Natural killer cell treated with Interleukin-12 subunit alpha and Interleukin-12 subunit beta and Interleukin-15 and Interleukin-18, amount 100 ng/mL, for 72 hours (primary cell): ENCODE data around the gene GP2. TPM values are rescaled to one million over a fixed set of nuclear protein-coding genes. Genes with fewer than 3 reads are reported as not detected.
"Not testable (repeated sequence)": the region's sequence is repeated elsewhere in the genome, so short reads cannot be mapped to it uniquely, and the experiment has no call there.

Experiments used
- ATAC-seq, 2 donors: fragments of 150-1000 bp; cut with Tn5 transposase in 1 of 2; sonication (Bioruptor Pico), chemical (Tn5 transposase) in 1 of 2; 2 replicates each; pipeline ENCODE4 v1.10.0; 2021
- DNase-seq: peaks from one replicate; pipeline ENCODE4 v3.0.0; 2022; ENCODE audit warnings: low spot score
- H3K27ac Mint-ChIP-seq, 2 donors: 1 replicate in 1 of 2; 2 replicates in 1 of 2; pipeline ENCODE4 v1.8.0; 2022; ENCODE audit warnings: mixed read lengths in 2 of 2, mild to moderate bottlenecking in 1 of 2, moderate library complexity in 1 of 2
- H3K27me3 Mint-ChIP-seq, 2 donors: 1 replicate in 1 of 2; 2 replicates in 1 of 2; pipeline ENCODE4 v1.8.0; 2022; ENCODE audit warnings: mixed read lengths in 2 of 2
- H3K36me3 Mint-ChIP-seq: one replicate; pipeline ENCODE4 v1.8.0; 2022; ENCODE audit warnings: mixed read lengths
- H3K4me1 Mint-ChIP-seq, 2 donors: 1 replicate in 1 of 2; 2 replicates in 1 of 2; pipeline ENCODE4 v1.8.0; 2022; ENCODE audit warnings: low read depth in 2 of 2, mixed read lengths in 2 of 2, mild to moderate bottlenecking in 1 of 2
- H3K4me3 Mint-ChIP-seq: one replicate; pipeline ENCODE4 v1.8.0; 2022; ENCODE audit warnings: mixed read lengths
- H3K9me3 Mint-ChIP-seq: 2 replicates; pipeline ENCODE4 v1.8.0; 2022; ENCODE audit warnings: mixed read lengths
- total RNA-seq, 2 donors: library from RNA; stranded (reverse); gene quantifications; one replicate each; pipeline ENCODE4 v1.2.3, GENCODE V29; 2022

Gene GP2
- total RNA-seq, 2 donors from 2014 or later = not detected

DNA sequence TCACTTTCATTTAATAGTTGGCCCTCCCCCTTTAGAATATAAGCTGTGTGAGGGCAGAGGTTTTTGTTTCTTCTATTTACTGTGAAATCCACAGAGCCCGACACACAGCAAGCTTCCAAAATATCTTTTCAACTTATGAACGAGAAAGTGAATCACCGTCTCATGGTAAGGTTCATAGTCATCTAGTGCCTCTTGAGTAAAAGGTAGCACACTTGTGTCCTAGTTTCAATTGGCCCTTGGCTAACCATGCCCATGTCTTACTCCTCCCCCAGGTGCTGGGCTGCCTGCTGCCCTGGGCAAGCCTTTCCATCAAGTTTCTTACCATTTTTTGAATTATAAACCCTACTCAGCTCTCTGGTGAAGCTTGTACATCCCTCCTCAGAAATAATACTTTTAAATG lies 12.4 kb upstream of the GP2 start:
- DNase-seq = no peak
- Mint-ChIP-seq H3K9me3 (no peaks in the 10 kb centered on the region), H3K4me3 (no peak overlapping the region), H3K27ac (no peak overlapping the region), H3K36me3 (no peaks in the 10 kb centered on the region), H3K4me1 (no peaks in the 10 kb centered on the region), H3K27me3 (peaks cover 0 to 5% of the 10 kb centered on the region in 2 donors)
- no peak for ATAC-seq

DNA sequence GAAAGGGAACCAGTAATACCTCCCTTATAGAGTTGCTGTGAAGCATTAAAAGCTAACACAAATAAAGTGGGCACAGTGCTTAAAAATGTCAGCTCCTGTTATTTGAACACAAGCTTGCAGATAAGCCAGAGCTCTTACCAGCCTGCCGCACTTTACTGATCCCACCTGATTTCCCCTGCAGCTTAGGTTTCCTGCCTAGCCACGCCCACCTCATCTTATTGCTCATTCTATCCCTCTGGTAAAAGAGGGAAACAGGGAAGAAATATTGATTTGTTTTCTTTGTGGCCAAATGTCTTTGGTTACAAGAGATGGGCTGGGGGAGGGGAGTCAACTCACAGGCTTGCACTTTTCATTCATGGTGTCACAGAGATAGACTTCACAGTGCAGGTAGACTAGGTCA lies 9.6 kb upstream of the GP2 start:
- Mint-ChIP-seq H3K9me3 (no peaks in the 10 kb centered on the region), H3K27ac (no peak overlapping the region), H3K36me3 (no peaks in the 10 kb centered on the region), H3K27me3 (peaks cover 0 to 5% of the 10 kb centered on the region in 2 donors), H3K4me3 (no peak overlapping the region), H3K4me1 (no peaks in the 10 kb centered on the region)
- ATAC-seq (no peak), DNase-seq (no peak)

DNA sequence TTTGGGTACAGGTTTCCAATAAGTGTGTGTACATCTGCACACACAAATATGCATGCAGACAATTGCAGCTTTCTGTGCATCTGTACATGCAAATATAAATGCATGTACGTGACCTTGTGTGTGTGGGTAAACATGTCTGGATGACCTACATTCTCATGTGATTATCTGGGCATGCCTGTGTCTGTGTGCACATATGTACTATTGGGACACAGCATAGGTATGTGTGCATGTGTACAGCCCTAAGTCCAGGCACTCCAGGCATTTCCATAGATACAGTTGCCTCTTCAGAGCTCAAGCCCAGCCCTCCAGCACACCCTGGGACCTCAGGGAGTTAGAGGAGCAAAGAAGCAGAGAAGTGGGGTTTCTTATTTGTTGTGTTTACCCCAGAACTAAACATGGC lies 7.1 kb upstream of the GP2 start:
- H3K4me1 Mint-ChIP-seq = no peaks in the 10 kb centered on the region
- H3K4me3 Mint-ChIP-seq = no peak overlapping the region
- H3K36me3 Mint-ChIP-seq = no peaks in the 10 kb centered on the region
- ATAC-seq (no peak), DNase-seq (no peak)
- peaks cover 2 to 8% of the 10 kb centered on the region in 2 donors for H3K27me3 Mint-ChIP-seq
- no peak overlapping the region for H3K27ac Mint-ChIP-seq
- H3K9me3 Mint-ChIP-seq = no peaks in the 10 kb centered on the region

DNA sequence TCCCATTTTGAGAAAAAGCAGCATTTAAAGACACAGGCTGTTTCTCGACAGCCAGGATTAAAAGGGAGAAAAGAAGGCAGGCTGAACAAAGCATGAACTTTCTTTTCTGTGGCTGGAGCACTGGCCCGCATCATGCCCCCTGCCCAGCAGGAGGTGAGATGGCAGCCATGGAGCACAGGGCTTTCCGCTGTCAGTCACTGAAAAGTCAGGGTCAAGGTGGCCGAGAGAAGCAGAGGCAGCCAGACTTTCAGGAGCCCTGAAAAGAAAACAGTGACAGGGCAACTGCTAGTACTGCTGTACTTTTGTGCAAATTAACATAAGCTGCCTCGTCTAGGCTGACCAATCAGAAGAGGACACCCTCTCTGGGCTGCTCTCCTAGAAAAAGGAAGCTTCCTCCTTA lies 5.8 kb upstream of the GP2 start:
- Mint-ChIP-seq H3K27me3 (peaks cover 2 to 9% of the 10 kb centered on the region in 2 donors), H3K9me3 (no peaks in the 10 kb centered on the region), H3K4me3 (no peak overlapping the region), H3K4me1 (no peaks in the 10 kb centered on the region), H3K27ac (no peak overlapping the region), H3K36me3 (no peaks in the 10 kb centered on the region)
- DNase-seq (no peak), ATAC-seq (no peak)

DNA sequence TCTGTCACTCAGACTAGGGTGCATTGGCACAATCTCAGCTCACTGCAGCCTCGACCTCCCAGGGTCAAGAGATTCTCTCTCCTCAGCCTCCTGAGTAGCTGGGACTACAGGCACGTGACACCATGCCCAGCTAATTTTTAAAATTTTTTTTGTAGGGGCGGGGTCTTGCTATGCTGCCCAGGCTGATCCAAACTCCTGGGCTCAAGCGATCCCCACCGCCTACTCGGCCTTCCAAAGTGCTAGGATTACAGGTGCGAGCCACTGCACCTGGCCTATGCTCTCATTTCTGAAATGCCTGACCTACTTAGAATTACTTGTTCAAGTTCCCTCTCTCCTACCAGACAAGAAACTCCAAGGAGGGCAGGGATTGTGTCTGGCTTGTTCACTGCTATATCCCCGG lies 5.1 kb upstream of the GP2 start:
- Mint-ChIP-seq H3K27me3 (peaks cover 2 to 9% of the 10 kb centered on the region in 2 donors), H3K9me3 (no peaks in the 10 kb centered on the region), H3K4me1 (no peaks in the 10 kb centered on the region), H3K27ac (no peak overlapping the region), H3K36me3 (no peaks in the 10 kb centered on the region), H3K4me3 (no peak overlapping the region)
- no peak for ATAC-seq
- DNase-seq = no peak

DNA sequence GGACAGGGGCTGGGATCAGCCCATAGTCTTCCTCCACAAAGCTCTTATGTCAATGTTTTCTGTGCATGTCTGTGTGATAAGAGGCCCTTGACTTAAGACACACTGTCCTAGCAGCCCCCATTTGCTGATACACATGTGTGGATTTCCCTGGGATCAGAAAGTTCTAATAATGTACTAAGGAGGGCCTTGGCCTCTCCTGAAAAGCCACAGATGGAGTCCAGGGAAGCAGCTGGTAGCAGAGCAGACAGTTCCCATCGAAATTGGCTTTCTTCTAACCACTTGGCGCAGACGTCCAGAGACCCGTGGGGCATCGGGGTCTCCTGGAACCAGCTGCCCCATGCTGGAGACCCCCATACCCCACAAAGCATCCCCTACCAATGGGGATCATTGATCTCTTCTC lies 4.3 kb upstream of the GP2 start:
- no peak overlapping the region for H3K27ac Mint-ChIP-seq
- H3K9me3 Mint-ChIP-seq = no peaks in the 10 kb centered on the region
- H3K36me3 Mint-ChIP-seq = no peaks in the 10 kb centered on the region
- ATAC-seq (no peak), DNase-seq (no peak)
- H3K4me3 Mint-ChIP-seq = no peak overlapping the region
- H3K27me3 Mint-ChIP-seq = peaks cover 2 to 9% of the 10 kb centered on the region in 2 donors
- no peaks in the 10 kb centered on the region for H3K4me1 Mint-ChIP-seq

DNA sequence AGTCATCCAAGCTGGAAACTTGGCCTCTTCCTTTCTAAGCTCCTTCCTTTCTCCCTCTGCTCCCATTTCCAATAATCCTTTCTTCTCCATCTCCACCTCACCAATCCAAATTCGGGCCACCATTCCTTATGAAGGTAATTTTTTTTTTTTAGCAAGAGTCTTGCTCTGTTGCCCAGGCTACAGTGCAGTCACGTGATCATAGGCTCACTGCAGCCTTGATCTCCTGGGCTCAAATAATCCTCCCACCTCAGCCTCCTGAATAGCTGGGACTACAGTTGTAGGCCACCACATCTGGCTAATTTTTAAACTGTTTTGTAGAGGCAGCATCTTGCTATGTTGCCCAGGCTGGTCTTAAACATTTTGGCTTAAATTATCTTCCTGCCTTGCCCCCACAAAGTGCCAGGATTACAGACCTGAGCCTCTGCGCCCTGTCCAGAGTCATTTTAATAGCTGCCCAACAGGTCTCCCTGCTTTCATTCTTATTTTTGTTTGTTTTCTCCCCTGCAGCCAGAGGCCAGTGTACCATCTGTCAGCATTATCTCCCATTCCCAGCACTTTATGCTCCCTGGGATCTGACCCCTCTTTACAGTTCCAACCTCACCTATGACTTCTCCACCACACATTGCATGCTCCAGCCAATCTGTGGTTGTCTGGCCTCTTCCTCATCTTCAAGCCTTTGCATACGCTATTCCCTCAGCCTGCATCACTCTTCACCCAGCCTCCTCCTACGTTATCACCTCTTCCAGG lies 2.3 kb upstream of the GP2 start:
- DNase-seq (no peak), ATAC-seq (no peak)
- Mint-ChIP-seq H3K27ac (no peak overlapping the region), H3K27me3 (peaks cover 0 to 9% of the 10 kb centered on the region in 2 donors), H3K4me3 (no peak overlapping the region), H3K4me1 (no peaks in the 10 kb centered on the region), H3K9me3 (no peaks in the 10 kb centered on the region), H3K36me3 (no peaks in the 10 kb centered on the region)

DNA sequence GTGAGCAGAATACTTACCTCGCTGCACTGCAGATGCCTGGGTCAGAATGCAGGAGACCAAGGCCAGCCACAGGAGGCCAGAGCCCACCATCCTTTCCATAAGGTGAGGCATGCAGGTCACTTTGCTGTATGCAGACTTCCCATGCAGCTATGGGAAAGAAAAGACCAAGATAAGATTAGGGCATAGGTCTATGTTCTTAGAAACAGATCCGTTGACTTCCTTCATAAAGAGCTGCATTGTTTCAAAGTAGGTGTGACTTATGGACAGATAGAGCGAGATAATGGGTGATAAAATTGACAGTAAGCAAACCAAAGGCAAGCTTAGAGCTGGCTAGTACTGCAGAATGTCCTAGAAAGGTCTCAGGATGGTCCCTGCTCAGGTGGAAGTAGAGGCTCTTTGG lies 992 bp downstream of the GP2 start:
- ATAC-seq (no peak), DNase-seq (no peak)
- Mint-ChIP-seq H3K36me3 (no peaks in the 10 kb centered on the region), H3K4me1 (no peaks in the 10 kb centered on the region), H3K27me3 (peaks cover 0 to 9% of the 10 kb centered on the region in 2 donors), H3K4me3 (no peak overlapping the region), H3K27ac (no peak overlapping the region), H3K9me3 (no peaks in the 10 kb centered on the region)

DNA sequence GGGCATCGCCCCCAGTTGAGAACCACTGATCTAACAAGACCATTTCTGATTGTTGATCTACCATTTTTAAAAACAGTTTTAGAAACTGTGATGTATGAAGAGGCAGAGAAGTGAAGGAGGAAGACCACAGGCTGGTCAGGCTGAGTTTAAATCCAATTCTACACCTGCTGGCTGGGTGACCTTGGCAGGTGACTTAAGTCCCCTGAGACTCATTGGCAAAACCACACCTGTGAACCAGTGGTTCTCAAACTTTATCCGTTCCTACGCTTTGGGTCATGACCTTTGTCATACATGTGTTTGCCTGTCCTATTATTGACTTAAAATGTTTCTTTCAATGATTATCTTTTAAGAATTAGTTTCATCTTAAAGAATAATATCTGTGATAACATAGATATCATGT lies 2.3 kb downstream of the GP2 start:
- Mint-ChIP-seq H3K9me3 (no peaks in the 10 kb centered on the region), H3K36me3 (no peaks in the 10 kb centered on the region), H3K4me1 (no peaks in the 10 kb centered on the region), H3K27ac (no peak overlapping the region), H3K4me3 (no peak overlapping the region), H3K27me3 (peaks cover 0 to 8% of the 10 kb centered on the region in 2 donors)
- ATAC-seq (no peak), DNase-seq (no peak)

DNA sequence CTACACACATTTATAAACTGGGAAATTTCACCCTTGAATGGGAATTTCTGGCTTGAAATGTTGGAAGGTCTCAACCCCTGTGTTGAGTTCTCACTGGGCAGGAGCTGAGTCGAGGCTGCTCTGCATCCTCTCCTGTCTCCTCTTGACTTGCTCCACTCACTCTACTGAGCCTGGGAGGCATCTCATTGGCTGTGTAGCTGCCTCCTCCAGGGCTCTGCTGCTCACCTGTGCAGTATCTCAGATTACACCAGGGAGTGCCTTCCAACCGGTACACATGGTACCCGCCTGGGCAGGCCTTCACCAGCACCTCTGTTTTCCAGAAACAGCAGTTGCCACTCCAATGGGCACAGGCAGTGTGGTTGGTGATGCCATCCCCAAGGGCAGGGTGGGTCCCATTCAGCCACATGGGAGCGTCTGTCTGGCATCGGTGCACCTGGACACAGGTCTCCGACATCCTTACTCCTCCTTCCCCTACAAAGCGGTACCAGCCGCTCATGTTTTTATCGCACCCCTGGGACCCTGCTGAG lies 3.7 kb downstream of the GP2 start:
- ATAC-seq (no peak), DNase-seq (no peak)
- H3K27ac Mint-ChIP-seq = no peak overlapping the region
- no peaks in the 10 kb centered on the region for H3K9me3 Mint-ChIP-seq
- no peaks in the 10 kb centered on the region for H3K36me3 Mint-ChIP-seq
- no peaks in the 10 kb centered on the region for H3K4me1 Mint-ChIP-seq
- H3K4me3 Mint-ChIP-seq = no peak overlapping the region
- peaks cover 0 to 4% of the 10 kb centered on the region in 2 donors for H3K27me3 Mint-ChIP-seq

DNA sequence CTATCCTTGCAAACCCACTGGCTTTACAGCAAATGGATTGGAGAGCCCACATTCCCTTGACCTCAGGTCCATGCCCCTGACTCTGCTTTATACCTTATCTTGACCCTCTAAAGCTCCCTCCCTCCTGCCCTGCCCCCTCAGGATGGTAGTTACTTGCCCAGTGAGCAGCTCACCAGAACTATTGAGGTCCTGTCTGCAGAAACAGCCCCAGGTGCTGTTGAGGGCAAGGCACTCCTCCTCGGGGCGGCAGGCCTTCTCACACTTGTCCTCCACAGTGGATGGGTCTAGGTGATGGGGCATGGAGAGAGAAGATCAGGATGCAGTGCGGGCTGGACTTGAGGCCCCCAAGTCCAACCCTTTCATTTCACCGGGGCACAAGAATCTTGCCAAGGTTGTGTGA lies 4.6 kb downstream of the GP2 start:
- Mint-ChIP-seq H3K4me1 (no peaks in the 10 kb centered on the region), H3K36me3 (no peaks in the 10 kb centered on the region), H3K27ac (no peak overlapping the region), H3K4me3 (no peak overlapping the region), H3K9me3 (no peaks in the 10 kb centered on the region), H3K27me3 (peaks cover 0 to 4% of the 10 kb centered on the region in 2 donors)
- ATAC-seq (no peak), DNase-seq (no peak)

DNA sequence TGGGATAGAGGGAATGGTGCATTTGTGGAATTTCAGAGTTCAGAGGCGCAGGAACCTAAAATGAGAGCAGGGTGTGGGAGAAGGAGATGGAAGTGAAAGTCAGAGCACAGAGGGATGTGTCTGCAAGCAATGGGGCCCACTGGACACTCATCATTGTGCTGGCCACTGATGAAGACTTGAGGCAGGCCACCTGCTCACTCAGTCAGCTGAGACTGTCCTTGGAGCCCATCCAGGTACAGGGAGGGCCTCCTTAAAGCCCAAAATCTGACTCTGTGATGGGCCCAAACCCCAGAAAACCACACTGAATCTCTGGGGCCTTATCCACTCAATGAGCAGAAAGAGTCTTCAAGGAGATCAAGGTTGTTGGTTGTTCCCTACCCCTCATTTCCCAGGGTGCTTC lies 5.6 kb downstream of the GP2 start:
- no peak for DNase-seq
- H3K36me3 Mint-ChIP-seq = no peaks in the 10 kb centered on the region
- H3K27me3 Mint-ChIP-seq = peaks cover 0 to 5% of the 10 kb centered on the region in 2 donors
- ATAC-seq = no peak
- H3K9me3 Mint-ChIP-seq = no peaks in the 10 kb centered on the region
- H3K4me3 Mint-ChIP-seq = no peak overlapping the region
- H3K27ac Mint-ChIP-seq = no peak overlapping the region
- H3K4me1 Mint-ChIP-seq = no peaks in the 10 kb centered on the region

DNA sequence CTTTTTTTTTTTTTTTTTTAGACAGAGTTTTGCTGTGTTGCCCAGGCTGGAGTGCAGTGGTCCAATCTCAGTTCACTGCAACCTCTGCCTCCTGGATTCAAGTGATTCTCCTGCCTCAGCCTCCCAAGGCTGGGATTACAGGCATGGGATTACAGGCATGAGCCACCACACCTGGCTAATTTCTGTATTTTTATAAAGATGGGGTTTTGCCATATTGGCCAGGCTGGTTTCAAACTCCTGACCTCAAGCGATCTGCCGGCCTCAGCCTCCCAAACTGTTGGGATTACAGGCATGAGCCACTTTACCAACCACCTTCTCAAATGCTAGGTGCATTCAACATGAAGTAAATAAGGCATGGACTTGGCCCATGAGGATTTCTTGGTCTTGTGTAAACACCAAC lies 6.3 kb downstream of the GP2 start:
- not testable (repeated sequence) for ATAC-seq, H3K27me3 Mint-ChIP-seq, H3K27ac Mint-ChIP-seq, DNase-seq, H3K36me3 Mint-ChIP-seq, H3K9me3 Mint-ChIP-seq, H3K4me3 Mint-ChIP-seq, H3K4me1 Mint-ChIP-seq

DNA sequence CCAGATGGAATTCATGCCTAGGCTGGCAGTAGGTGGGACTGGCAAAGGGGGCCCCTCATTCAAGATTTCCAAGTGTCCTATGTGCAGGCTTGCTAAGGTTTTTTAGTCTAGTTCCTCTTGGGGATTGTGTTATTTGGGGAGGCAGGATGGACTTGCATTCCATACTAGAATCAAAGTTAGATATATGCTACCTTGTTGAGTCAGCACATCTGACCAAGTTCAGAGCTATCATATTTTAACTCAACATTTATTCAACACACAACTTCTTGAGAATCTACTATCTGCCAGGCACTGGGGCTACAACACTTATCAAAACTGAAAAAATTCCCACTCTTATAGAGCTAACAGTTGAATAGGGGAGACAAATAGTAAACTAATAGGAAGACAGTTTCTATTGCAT lies 6.7 kb downstream of the GP2 start:
- H3K9me3 Mint-ChIP-seq = no peaks in the 10 kb centered on the region
- H3K36me3 Mint-ChIP-seq = no peaks in the 10 kb centered on the region
- H3K4me1 Mint-ChIP-seq = no peaks in the 10 kb centered on the region
- DNase-seq (no peak), ATAC-seq (no peak)
- H3K27ac Mint-ChIP-seq = no peak overlapping the region
- H3K27me3 Mint-ChIP-seq = peaks cover 0 to 7% of the 10 kb centered on the region in 2 donors
- no peak overlapping the region for H3K4me3 Mint-ChIP-seq

DNA sequence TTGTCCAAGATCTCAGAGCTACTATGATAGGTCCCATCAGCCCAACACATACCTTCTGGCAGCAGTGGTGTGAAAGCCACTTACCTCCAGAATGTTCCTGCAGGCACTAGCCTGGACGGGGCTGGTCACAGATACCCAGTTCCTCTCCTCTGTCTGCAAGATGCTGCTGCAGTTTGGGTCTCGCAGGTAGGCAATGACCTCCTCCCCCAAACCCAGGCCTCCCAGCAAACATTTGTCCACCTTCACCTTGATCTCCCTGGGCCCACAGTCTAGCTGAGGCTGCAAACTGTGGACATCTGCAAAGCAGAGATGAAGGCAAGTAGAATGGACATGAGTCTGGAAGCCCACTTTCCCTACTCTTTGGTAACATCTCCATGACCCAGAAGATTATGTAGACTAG lies 7.1 kb downstream of the GP2 start:
- no peaks in the 10 kb centered on the region for H3K36me3 Mint-ChIP-seq
- no peaks in the 10 kb centered on the region for H3K9me3 Mint-ChIP-seq
- no peak overlapping the region for H3K4me3 Mint-ChIP-seq
- H3K27me3 Mint-ChIP-seq = peaks cover 0 to 7% of the 10 kb centered on the region in 2 donors
- no peak overlapping the region for H3K27ac Mint-ChIP-seq
- ATAC-seq = no peak
- no peak for DNase-seq
- H3K4me1 Mint-ChIP-seq = no peaks in the 10 kb centered on the region
